GM23248 (cell line): ENCODE data around the gene ZBTB20. TPM values are rescaled to one million over a fixed set of nuclear protein-coding genes. Genes with fewer than 3 reads are reported as not detected.

ENCODE experiments used
- DNase-seq: peaks from one replicate; pipeline ENCODE4 v3.0.0-alpha.2; 2015
- H2AFZ ChIP-seq: fragments of 200-600 bp; sonication (generic); 2 replicates; pipeline ENCODE4 v1.6.1; 2016; ENCODE audit warnings: antibody characterized with exemption
- H3F3A ChIP-seq: fragments of 200-600 bp; sonication (generic); 2 replicates; pipeline ENCODE4 v1.6.1; 2016; ENCODE audit warnings: mild to moderate bottlenecking, antibody characterized with exemption, mixed run types; ENCODE audit not compliant: insufficient read depth
- H3K27ac ChIP-seq: fragments of 200-600 bp; sonication (generic); 2 replicates; pipeline ENCODE4 v1.5.1; 2016; ENCODE audit warnings: mild to moderate bottlenecking
- H3K27me3 ChIP-seq: fragments of 200-600 bp; sonication (generic); replicated peaks from 2 replicates; pipeline ENCODE4 v1.6.1; 2016; ENCODE audit warnings: mild to moderate bottlenecking; ENCODE audit not compliant: insufficient read depth
- H3K36me3 ChIP-seq: fragments of 200-600 bp; sonication (generic); 2 replicates; pipeline ENCODE4 v1.6.1; 2016; ENCODE audit warnings: low read depth, mild to moderate bottlenecking
- H3K4me1 ChIP-seq: fragments of 200-600 bp; sonication (generic); 2 replicates; pipeline ENCODE4 v1.6.1; 2016; ENCODE audit warnings: mild to moderate bottlenecking; ENCODE audit not compliant: insufficient read depth
- H3K4me2 ChIP-seq: fragments of 200-600 bp; sonication (generic); one replicate; pipeline ENCODE4 v1.6.1; 2016; ENCODE audit warnings: mild to moderate bottlenecking; ENCODE audit not compliant: unreplicated experiment
- H3K4me3 ChIP-seq: fragments of 200-600 bp; sonication (generic); 2 replicates; pipeline ENCODE4 v1.5.1; 2016; ENCODE audit warnings: mild to moderate bottlenecking
- H3K79me2 ChIP-seq: fragments of 200-600 bp; sonication (generic); 2 replicates; pipeline ENCODE4 v1.6.1; 2016; ENCODE audit warnings: mild to moderate bottlenecking; ENCODE audit not compliant: insufficient read depth
- H3K9ac ChIP-seq: fragments of 200-600 bp; sonication (generic); 2 replicates; pipeline ENCODE4 v1.6.1; 2016; ENCODE audit warnings: mild to moderate bottlenecking
- H3K9me2 ChIP-seq: fragments of 200-600 bp; sonication (generic); 2 replicates; pipeline ENCODE4 v1.6.1; 2016; ENCODE audit warnings: mixed run types, mild to moderate bottlenecking, moderate library complexity; ENCODE audit not compliant: insufficient read depth
- H3K9me3 ChIP-seq: fragments of 200-600 bp; sonication (generic); one replicate; pipeline ENCODE4 v1.6.1; 2017; ENCODE audit warnings: low read depth
- H4K20me1 ChIP-seq: fragments of 200-600 bp; sonication (generic); 2 replicates; pipeline ENCODE4 v1.6.0; 2016; ENCODE audit not compliant: insufficient read depth
- EZH2 ChIP-seq: fragments of 200-600 bp; sonication (generic); IDR thresholded peaks from 2 replicates; pipeline ENCODE4 v1.6.1; 2018; ENCODE audit warnings: antibody characterized with exemption, mild to moderate bottlenecking; ENCODE audit not compliant: insufficient read depth, poor library complexity, severe bottlenecking
- EZH2phosphoT487 ChIP-seq: fragments of 200-600 bp; sonication (generic); IDR thresholded peaks from 2 replicates; pipeline ENCODE4 v1.6.1; 2018; ENCODE audit warnings: antibody characterized with exemption, moderate library complexity, mild to moderate bottlenecking, low read depth; ENCODE audit not compliant: insufficient read depth
- WGBS, 2 experiments: methylation state at CpG; one replicate each; pipeline ENCODE4 v1.1.6; 2015 to 2017; ENCODE audit warnings: low lambda C conversion rate in 2 of 2, low coverage in 1 of 2; ENCODE audit errors: missing lambda C conversion rate in 2 of 2; 5-methylcytosine and 5-hydroxymethylcytosine counted together
- in situ Hi-C: fragments of 300-500 bp; cut with MboI; formaldehyde crosslinking; loops from 2 replicates; pipeline ENCODE4 v1.15.0; 2020
- polyA plus RNA-seq: library from polyadenylated mRNA; unstranded; fragments of >200 nt; fragmentation: Nextera tagmentation; extraction: Ambion mirVana; gene quantifications from 2 replicates; pipeline ENCODE4 v1.2.1, GENCODE V29; 2016
- total RNA-seq: library from RNA; depleted of rRNA; stranded (reverse); fragments of >200 nt; shearing (Covaris generic); gene quantifications from 2 replicates; pipeline ENCODE4 v1.2.3, GENCODE V29; 2014

The ZBTB20 gene
- total and polyA plus RNA-seq, 2 experiments from 2014 or later: 9.2 to 12.2 TPM

GRCh38 chr3:114590309-114591047 lies 556.6 kb downstream of the ZBTB20 start:
- in situ Hi-C loops: no loop called here
- H3K79me2 ChIP-seq: peaks cover 14% of the 10 kb centered on the region
- WGBS, 2 experiments: 86 to 88% methylated on average over 6 of the region's 6 CpGs

GRCh38 chr3:114587986-114588385 lies 559.1 kb downstream of the ZBTB20 start:
- Histone ChIP-seq H3K79me2 (peaks cover 5% of the 10 kb centered on the region), H3K9me3 (no peaks in the 10 kb centered on the region), H4K20me1 (no peaks in the 10 kb centered on the region), H3K4me1 (no peaks in the 10 kb centered on the region), H3K4me3 (no peak overlapping the region), H2AFZ (no peak overlapping the region), H3K27me3 (no peaks in the 10 kb centered on the region), H3F3A (no peaks in the 10 kb centered on the region), H3K36me3 (no peaks in the 10 kb centered on the region), H3K27ac (no peak overlapping the region), H3K9me2 (no peaks in the 10 kb centered on the region), H3K9ac (no peak overlapping the region), H3K4me2 (no peak overlapping the region)
- no peak for TF ChIP-seq EZH2phosphoT487
- TF ChIP-seq EZH2: no peak
- 98 to 100% methylated on average over 5 of the region's 5 CpGs for WGBS, 2 experiments
- no peak for DNase-seq
- in situ Hi-C loops: no loop called here

More at GRCh38 chr3:114590309-114591047, 556.6 kb downstream of the ZBTB20 start:
- Histone ChIP-seq H3K9me2 (no peaks in the 10 kb centered on the region), H4K20me1 (no peaks in the 10 kb centered on the region), H3K4me2 (no peak overlapping the region), H3K36me3 (no peaks in the 10 kb centered on the region), H3K27ac (no peak overlapping the region), H3K9ac (no peak overlapping the region), H3K27me3 (no peaks in the 10 kb centered on the region), H3K9me3 (no peaks in the 10 kb centered on the region), H3K4me3 (no peak overlapping the region), H3F3A (no peaks in the 10 kb centered on the region), H2AFZ (no peak overlapping the region), H3K4me1 (no peaks in the 10 kb centered on the region)
- peak; percentile 19 for DNase-seq
- TF ChIP-seq EZH2phosphoT487: no peak
- no peak for TF ChIP-seq EZH2

- 100% methylated on average over 1 of the region's 1 CpG for WGBS, 2 experiments
- Histone ChIP-seq H3K9me3 (no peaks in the 10 kb centered on the region), H3K27me3 (no peaks in the 10 kb centered on the region), H3K4me2 (no peak overlapping the region), H3K79me2 (peaks cover 7% of the 10 kb centered on the region), H3K9me2 (no peaks in the 10 kb centered on the region), H4K20me1 (no peaks in the 10 kb centered on the region), H3K9ac (no peak overlapping the region), H3K4me3 (no peak overlapping the region), H3K27ac (no peak overlapping the region), H2AFZ (no peak overlapping the region), H3K4me1 (no peaks in the 10 kb centered on the region), H3K36me3 (no peaks in the 10 kb centered on the region), H3F3A (no peaks in the 10 kb centered on the region)
- TF ChIP-seq EZH2: no peak
- TF ChIP-seq EZH2phosphoT487: no peak
- in situ Hi-C loops: no loop called here
- no peak for DNase-seq
Measured at GRCh38 chr3:114586119-114586518, 561.0 kb downstream of the ZBTB20 start.

- Histone ChIP-seq H4K20me1 (no peaks in the 10 kb centered on the region), H3K4me2 (no peak overlapping the region), H3K4me1 (no peaks in the 10 kb centered on the region), H3K9me2 (no peaks in the 10 kb centered on the region), H3F3A (no peaks in the 10 kb centered on the region), H3K9me3 (no peaks in the 10 kb centered on the region), H3K36me3 (no peaks in the 10 kb centered on the region), H2AFZ (no peak overlapping the region), H3K9ac (no peak overlapping the region), H3K27me3 (no peaks in the 10 kb centered on the region), H3K79me2 (peaks cover 11% of the 10 kb centered on the region), H3K27ac (no peak overlapping the region), H3K4me3 (no peak overlapping the region)
- in situ Hi-C loops: no loop called here
- no peak for TF ChIP-seq EZH2
- TF ChIP-seq EZH2phosphoT487: no peak
- WGBS, 2 experiments: 49% methylated on average over 4 of the region's 4 CpGs
- DNase-seq: no peak
Measured at GRCh38 chr3:114585687-114586086, 561.4 kb downstream of the ZBTB20 start.
